NT2/D1 (cell line): ENCODE measurements around the gene NOTCH1.

Source experiments
- YY1 ChIP-seq: IDR thresholded peaks from 2 replicates; pipeline ENCODE4 v1.6.1; 2011; ENCODE audit not compliant: insufficient read length, insufficient read depth
- ZNF274 ChIP-seq: IDR thresholded peaks from 2 replicates; pipeline ENCODE4 v1.6.1; 2011; ENCODE audit warnings: mild to moderate bottlenecking, low read depth, low read length

DNA sequence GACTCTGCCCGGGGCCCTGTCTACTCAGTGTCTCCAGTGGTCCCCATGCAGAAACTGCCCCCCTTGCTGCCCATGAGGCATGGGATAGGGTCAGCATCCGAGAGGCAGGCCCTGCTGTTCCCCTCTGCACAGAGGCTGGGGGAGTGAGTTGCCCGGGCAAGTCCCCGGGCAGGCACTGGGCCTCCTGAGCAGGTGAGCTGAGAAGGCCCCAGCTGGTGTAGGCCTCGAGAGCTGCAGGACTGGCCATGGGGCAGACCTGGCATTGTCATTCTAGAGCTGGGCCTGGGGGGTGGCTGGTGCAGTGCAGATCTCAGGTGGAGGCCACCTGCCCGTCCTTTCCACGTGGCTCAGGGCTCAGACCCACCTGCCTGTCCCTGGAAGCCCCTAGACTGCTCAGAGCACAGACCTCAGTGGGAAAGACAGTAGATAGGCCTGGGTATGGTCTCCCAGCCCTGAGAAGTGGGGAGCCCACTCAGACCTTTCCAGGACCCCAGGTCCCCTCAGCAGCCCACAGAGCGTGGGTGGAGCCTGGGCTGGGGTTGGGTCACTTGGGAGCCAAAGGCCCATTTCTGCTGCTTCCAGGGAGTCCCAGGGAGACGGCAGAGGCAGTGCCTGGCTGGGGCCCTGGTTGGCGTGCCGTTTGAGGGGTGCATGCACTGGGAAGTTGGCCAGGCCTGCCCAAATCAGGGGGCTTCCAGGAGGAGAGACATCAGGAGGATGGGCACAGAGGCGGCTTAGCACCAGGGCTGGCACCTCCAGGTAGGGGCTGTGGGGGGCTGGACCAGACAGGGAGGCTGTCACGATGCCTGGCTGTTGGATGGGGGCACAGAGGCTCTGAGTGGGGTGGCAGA is 4.8 kb upstream of the NOTCH1 start:
- TF ChIP-seq YY1 (no peak), ZNF274 (no peak)
